ENCODE measurements around the gene STARD8.

DNA sequence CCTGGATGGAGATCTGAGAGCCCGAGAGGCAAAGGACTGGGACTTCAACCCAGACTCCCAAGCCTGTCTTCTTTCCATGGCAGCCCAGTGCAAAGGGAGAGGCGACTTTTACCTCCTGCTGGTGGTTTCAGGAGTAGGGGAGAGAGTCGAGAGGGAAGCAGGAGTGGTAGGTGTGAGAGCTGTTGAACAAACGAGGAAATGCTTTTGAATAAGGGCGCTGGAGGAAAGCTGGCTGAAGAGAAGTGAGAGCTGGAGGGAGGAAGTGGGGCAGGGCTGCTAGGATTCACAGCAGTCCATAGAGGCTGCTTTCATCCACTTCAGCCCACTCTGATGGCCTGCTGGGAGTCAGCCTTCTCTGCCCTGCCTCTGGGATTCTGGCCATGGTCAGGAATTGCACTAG, 99.5 kb downstream of the STARD8 start:
- TF ChIP-seq ZNF274 (IDR thresholded peaks at IDR 0.05; ENCODE audit: low read depth, low read length) (no peak), SUZ12 (IDR thresholded peaks at IDR 0.05; ENCODE audit: extremely low read depth, insufficient read depth, insufficient read length) (no peak)

Measured in NT2/D1 (cell line).